Measurements from ENCODE around the gene HDAC6.

DNA sequence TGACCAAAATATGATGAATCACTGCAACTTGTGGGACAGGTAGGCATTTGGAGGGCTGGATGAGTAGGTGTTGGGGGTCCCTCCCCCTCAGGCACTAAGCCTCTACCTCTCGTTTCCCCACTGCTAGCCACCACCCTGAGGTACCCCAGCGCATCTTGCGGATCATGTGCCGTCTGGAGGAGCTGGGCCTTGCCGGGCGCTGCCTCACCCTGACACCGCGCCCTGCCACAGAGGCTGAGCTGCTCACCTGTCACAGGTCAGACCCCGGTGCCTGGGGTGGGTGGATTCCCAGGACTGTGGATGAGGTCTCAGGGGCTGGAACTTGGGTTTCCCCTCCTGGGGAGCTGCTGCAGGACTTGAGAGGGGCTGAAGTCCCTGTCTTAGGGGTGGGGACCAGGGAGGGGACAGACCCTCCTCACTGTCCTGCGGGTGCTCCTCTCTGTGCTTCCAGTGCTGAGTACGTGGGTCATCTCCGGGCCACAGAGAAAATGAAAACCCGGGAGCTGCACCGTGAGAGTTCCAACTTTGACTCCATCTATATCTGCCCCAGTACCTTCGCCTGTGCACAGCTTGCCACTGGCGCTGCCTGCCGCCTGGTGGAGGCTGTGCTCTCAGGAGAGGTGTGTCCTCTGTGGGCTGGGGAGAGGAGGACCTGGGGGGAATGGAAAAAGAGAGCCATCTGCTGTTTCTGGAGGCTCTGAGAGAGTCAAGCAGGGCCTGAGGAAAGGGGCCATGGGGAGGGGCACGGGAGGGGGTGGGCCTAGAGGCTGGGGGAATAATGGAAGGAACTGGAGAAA lies 14.3 kb downstream of the HDAC6 start:
- TF ChIP-seq, protein P1, sequence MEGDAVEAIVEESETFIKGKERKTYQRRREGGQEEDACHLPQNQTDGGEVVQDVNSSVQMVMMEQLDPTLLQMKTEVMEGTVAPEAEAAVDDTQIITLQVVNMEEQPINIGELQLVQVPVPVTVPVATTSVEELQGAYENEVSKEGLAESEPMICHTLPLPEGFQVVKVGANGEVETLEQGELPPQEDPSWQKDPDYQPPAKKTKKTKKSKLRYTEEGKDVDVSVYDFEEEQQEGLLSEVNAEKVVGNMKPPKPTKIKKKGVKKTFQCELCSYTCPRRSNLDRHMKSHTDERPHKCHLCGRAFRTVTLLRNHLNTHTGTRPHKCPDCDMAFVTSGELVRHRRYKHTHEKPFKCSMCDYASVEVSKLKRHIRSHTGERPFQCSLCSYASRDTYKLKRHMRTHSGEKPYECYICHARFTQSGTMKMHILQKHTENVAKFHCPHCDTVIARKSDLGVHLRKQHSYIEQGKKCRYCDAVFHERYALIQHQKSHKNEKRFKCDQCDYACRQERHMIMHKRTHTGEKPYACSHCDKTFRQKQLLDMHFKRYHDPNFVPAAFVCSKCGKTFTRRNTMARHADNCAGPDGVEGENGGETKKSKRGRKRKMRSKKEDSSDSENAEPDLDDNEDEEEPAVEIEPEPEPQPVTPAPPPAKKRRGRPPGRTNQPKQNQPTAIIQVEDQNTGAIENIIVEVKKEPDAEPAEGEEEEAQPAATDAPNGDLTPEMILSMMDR (IDR thresholded peaks at IDR 0.05), result no peak
- no peak for TF ChIP-seq POLR2A (IDR thresholded peaks at IDR 0.05)
